ENCODE results near the gene ARL16.

ARL16 gene

DNA sequence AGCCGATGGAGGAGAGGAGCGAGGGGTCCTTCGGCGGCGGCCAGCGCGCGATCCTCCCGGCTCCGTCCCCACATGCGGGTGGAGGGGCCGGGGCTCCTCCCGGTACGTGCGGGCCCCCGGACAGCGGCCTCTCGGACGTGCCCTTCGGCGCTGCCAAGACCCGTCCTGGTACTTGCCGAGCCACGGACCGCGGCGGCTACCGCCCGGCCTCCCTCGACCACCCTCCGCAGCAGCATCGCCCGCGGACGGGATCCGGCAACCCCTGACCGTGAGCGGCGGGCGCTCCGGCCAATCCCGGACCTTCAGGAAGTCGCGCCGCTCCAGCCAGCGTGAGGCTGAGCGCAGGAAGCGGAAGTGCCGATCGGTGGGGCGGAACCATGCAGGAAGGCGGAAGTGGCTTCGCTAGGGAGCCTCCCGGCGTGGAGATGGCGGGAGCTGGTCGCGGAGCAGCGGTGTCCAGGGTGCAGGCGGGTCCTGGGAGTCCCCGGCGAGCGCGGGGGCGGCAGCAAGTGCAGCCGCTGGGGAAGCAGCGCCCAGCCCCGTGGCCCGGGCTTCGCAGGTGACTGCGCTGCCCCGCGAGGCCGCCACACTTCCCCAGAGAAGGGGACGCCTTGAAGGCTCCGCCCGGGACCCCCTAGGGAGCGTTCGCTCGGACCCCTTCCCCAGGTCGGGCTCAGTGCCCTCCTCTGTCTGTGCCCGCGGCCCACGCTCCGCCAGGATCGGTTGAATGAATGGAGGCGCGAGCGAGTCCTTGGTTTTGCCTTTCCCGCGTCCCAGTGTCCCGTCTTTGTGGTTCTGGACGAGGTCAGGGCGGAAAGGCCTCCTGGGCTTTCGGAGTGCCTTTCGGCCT lies 17.0 kb downstream of the ARL16 start, which contains the start of the genes CCDC137 and OXLD1:
CCDC137 (plus strand) TSS at position 396 of the 850 bp plus-strand sequence; CDS start at position 426, 30 bp downstream.
OXLD1 (minus strand) TSS at position 264 of the 850 bp plus-strand sequence; CDS start at position 236, 28 bp downstream.
- DNase-seq (ENCODE audit: low read depth): peak; percentile 79

DNA sequence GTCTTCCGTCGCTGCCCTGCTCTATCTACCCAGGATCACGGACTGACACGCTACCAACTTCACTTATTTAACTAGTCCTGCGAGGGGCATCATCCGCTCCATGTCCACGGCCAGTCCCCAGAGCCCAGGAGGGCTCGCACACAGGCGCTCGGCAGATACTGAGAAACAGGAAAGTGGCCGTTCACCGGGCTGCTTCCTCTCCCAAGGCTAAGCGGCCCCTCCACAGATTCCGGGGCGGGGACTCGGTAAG lies 17.6 kb downstream of the ARL16 start:
- DNase-seq (ENCODE audit: low read depth): no peak

DNA sequence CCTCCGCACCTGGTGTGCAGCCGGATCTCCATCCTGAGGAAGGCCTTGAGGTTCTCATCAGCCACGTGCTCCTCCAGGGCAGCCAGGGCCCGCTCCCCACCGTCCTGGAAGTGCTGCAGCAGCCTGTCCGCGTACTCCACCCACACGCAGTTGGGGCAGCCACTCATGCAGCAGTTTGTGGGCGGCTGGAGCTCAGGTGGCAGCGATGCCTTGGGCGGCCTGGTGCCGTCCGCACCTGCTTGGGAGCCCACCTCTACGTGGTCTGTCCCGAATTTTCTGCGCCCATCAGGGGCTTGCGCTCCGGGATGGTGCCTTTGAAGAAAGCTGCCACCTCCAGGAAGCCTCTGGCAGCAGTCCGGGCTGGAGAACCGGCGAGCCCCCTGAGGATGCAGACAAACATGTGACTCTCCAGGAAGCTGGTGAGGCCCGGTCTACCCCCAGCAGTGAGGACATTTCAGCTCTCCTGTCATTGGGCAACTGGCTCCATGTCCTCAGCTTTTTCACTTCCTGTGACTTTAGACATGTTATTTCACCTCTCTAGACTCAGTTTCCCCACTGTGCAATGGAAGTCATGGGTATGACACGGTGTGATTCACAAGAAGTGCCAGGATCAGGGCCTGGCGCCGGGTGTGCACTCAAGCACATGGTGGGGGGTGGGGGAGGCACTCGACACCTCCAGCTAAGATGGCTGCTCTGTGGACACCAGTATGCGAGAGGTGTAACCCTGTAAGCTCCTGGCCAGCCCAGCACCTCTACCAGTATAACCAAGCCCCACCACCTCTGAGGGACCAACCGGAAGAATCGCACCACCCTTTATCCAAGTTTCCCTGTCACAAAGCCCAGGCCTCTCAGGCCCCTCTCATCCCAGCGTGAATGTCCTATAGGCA lies 18.1 kb downstream of the ARL16 start:
- no peak for DNase-seq (ENCODE audit: low read depth)

DNA sequence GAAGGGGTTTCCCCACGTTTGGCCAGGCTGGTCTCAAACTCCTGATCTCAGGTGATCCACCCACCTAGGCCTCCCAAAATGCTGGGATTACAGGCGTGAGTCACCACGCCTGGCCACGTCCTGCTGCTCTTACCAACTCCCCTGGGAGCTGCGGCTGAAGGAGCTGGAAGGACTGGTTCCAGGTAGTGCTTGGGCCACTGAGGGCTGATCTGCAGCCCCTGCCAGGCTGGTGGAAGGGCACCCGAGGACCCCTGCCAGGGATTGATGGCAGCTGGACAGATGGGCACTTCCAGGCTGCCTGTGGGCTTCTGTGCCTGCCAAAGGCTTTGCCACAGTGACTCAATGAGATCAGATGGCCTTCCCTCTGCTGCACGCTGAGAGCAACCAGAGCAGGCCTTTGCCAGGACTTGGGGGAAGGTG lies 19.5 kb downstream of the ARL16 start:
- no peak for DNase-seq (ENCODE audit: low read depth)

DNA sequence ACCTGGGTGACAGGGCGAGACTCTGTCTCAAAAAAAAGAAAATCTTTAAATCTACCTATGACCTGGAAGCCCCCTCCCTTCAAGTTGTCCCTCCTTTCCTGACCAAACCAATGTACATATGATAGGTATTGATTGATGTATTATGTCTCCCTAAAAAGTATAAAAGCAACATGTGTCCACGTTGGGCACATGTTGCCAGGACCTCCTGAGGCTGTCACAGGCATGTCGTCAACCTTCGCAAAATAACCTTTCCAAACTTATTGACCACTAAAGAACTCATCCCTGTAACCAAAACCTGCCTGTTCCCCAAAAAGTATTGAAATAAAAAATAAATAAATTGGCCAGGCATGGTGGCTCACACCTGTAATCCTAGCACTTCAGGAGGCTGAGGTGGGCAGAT lies 21.6 kb downstream of the ARL16 start:
- DNase-seq (ENCODE audit: low read depth): no peak

DNA sequence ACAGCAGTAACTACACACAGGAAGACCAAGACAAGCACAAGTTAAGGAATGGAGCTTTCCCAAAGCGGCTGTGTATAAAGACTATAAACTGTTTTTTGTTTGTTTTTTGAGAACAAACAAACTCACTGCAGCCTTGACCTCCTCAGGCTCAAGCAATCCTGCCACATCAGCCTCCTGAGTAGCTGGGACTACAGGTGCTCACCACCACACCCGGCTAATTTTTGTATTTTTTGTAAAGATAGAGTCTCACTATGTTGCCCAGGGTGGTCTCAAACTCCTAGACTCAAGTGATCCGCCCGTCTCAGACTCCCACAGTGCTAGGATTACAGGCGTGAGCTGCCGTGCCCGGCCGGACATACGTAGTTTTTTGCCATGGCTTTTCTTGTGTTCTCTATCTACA lies 23.2 kb downstream of the ARL16 start:
- no peak for DNase-seq (ENCODE audit: low read depth)

DNA sequence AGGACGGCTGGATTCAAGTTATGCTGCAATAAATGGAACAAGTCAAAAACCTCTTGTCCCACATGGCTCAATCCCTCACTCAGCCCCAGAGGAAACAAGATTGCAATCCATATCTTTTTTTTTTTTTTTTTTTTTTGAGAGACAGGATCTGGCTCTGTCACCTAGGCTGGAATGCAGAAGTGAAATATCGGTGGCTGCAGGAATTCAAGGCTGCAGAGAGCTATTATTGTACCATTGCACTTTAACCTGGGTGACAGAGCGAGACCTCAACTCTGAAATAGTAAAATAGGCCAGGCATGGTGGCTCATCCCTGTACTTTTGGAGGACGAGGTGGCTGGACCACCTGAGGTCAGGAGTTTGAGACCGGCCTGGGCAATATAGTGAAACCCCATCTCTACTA lies 24.6 kb downstream of the ARL16 start:
- DNase-seq (ENCODE audit: low read depth): no peak

DNA sequence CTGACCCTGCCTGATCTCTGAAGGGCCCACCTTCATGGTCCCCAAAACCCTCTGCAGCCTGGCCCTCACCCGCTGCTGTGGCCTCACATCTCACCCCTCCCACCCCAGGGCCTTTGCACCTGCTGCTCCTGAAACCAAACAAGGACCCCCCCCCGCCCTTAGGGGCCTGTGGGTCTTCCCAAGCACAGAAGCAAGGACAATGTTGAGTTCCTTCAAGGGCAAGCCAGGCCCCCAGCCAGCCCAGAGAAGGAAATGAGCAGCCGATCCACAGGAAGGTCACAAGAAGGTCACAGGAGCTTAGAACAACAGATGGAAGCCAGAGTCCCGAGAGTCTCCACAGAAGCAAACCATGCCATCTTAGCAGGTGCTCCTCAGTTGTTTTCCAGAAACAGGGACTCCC lies 26.8 kb downstream of the ARL16 start:
- DNase-seq (ENCODE audit: low read depth): no peak

DNA sequence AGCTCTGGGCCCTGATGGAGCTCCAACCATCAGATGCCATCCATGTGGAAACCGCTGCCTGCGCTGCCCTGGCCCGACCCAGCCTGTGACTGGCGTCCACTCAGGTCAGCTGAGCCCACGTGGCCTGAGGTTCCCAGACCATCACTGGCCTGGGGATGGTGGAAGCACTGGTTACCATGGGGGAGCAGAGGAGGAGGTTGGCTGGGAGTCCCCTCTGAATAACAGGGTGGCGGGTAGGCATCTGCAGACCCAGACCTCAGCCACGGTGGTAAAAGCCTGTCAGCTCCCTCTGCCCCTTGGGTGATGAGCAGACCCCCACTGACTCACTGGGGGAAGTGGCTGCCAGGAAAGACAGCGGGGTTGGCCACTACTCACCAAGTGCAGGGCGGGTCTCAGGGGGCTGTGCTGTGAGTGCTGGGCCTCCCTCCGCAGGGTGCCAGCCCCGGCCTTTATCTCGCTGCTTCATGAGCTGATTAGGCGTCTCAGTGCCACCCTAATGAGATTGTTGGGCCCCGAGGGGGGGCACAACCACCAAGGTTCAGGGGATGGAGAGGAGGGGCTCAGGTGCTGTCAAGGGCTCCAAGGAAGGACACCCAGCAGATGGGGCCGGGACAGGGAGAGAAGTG lies 27.4 kb downstream of the ARL16 start, which contains the start of gene PDE6G:
PDE6G (minus strand) TSS at position 425 of the 626 bp plus-strand sequence. CDS start 3,237 bp downstream, outside the sequence.
- no peak for DNase-seq (ENCODE audit: low read depth)

DNA sequence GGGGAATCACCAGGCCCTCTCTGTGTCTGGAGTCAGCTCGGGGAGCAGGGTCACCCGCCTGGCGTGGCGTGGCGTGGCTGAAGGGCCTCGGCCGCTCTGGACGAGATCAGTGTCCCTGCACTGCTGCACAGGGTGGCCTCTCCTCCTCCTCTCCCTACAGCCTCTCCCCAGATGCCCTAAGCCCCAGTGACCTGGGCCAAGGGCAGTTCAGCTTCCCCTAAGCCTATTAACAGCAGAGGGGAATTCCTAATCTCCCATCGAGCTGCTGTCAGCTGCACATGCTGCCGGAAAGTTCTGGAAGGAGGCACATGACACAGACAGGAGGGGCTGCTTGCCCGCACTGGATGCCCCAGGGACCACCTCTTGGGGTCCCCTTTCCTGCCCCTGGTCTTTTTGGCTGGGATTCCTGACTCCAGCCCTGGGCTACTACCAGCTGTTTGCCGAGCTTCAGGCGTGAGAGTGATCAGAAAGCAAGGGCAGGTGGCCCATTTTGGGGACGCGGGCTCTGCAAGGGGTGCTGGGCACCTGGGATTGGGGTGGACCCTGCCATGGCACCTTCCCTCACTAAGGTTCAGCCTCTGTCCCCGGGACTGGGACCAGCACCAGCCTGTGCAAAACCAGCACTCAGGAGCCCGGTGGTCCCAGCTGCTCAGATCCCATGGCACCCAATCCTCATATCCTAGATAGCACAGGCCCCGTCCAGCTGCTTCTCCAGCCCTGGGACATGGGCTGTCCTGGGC lies 28.0 kb downstream of the ARL16 start:
- DNase-seq (ENCODE audit: low read depth): no peak

DNA sequence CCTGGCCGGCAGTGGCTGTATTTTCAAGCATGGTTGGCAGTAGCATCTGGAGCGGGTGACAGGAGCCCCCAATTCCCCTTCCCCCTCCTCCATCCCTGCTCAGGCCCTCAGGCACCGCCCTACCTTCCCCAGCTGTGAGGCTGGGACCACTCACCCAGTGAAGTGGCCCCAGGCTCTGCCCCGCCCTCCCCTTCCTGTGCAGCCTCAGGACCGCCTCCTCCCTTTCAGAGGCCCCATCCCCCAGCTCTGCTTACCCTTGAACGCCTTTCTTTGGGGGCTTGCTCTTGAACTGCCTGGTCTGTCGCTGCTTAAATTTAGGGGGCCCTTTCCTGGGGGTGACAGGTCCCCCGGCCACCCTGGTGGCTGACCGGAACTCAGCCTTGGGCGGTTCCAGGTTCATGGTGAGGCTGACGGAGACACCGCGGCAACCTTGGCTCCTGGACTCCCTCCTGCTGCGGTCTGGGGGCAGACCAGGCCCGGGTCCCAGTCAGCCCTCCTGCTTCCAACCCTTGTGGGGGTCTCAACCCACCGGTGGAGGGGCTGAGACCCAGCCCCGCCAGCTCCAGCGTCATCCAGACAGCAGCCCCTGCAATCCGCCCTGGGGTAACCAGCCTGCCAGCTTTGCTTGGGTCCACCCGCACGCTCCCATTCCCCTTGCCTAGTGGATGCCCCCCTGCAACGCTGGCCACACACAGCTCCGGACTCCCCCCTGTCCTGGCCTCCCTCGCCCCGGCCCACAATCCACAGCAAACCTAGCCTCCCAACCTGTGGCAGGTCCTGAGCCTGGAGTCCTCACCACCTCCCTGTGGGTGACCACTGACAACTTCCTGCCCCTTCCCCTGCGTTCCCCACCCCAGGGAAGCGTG lies 30.5 kb downstream of the ARL16 start:
- DNase-seq (ENCODE audit: low read depth): no peak

DNA sequence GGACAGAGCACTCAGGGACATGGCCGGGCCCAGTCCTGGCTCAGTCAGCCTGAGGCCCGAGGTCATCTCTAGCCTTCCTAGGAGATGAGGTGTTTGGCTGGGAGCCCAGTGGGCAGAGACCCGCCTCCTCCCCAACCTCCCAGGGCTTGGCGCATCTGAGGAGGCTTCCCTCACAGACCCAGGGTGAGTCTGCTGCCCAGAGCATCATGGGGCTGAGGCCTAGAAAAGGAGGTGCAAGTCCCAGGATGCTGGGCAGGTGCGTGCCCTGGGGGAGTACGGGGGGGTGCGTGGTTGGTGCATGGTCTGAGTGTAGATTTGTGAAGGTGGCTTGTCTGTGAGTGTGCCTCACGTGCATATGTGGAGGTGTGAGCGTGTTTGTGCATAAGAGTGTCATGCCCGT lies 31.9 kb downstream of the ARL16 start:
- DNase-seq (ENCODE audit: low read depth): no peak

DNA sequence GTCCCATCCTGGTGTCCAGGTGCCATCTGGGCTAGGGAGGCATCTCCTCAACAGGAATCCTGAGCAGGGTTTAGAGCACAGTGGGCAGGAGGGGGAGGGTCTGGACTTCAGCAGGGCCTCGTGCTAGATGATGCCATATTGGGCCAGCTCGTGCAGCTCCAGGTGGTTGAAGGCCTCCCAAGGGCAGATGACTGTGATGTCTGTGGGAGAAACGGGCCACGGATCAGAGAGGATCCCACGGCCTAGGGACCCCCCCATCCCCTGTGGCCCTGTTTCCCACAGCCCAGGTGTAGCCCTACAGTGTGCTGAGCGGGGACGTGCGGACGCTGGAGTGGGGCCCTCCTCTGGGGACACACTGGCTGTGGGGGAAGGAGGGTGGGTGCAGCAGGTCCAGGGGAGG lies 32.6 kb downstream of the ARL16 start:
- DNase-seq (ENCODE audit: low read depth): no peak

DNA sequence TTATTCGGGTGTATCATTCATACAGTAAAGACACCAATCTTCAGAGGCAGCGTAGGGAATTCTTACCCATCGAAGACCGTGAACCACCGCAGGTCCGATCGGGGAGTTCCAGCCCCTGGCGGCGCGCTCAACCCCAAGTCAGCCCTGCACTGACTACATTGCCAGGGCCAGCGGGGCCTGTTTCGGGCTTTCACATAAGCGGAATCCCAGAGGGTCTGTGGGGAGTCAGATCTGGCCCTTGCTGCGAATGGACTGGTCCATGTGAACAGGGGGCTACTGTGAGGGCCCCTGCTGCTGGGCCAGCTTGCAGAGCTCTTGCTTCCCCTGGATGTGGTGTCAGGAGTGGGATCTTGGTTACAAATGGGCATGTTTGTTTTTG lies 34.9 kb downstream of the ARL16 start:
- no peak for DNase-seq (ENCODE audit: low read depth)

DNA sequence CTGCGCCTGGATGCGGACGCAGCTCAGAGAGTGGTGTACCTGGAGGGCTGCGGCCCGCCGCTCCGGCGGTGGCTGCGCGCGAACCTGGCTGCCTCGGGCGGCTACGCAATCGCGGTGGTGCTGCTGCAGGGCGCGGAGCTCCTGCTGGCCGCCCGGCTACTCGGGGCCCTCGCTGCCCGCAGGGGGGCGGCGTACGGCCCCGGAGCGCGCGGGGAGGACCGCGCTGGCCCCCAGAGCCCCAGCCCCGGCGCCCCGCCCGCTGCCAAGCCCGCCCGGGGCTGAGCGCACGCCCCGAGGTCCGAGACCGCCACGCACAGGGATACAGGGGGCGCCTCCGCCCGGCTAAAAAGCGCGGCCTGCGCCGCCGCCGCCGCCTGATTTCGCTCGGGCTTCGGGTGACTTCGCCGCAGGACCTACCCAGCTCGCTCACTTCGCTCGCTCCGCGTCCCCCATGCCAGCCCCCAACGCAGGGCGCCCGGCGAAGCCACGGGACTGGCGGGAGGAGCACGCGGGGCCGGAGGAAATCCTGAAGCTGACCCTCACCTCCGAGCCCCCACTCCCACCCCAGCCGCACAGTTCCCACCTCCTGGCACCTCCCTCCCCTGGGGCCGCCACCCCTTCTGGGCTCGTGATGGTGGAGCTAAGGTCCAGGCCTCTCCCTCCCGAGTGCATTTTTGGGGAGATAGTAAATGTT lies 35.4 kb downstream of the ARL16 start:
- no peak for DNase-seq (ENCODE audit: low read depth)

DNA sequence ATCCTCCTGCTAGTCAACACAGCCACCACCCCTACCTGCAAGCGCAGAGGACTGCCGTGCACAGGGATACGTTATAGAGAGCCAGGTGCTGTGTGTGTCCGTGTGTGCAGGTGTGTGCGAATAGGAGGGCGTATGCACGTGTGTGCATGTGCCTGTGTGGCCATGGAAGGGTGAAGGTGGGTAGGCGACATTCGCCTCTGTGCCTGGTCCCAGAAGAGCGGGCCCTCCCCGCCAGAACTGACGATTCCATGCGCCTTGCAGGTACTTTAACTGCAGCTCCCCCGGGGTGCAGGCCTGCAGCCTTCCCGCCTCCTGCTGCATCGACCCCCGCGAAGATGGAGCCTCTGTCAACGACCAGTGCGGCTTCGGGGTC lies 36.0 kb downstream of the ARL16 start:
- DNase-seq (ENCODE audit: low read depth): no peak

DNA sequence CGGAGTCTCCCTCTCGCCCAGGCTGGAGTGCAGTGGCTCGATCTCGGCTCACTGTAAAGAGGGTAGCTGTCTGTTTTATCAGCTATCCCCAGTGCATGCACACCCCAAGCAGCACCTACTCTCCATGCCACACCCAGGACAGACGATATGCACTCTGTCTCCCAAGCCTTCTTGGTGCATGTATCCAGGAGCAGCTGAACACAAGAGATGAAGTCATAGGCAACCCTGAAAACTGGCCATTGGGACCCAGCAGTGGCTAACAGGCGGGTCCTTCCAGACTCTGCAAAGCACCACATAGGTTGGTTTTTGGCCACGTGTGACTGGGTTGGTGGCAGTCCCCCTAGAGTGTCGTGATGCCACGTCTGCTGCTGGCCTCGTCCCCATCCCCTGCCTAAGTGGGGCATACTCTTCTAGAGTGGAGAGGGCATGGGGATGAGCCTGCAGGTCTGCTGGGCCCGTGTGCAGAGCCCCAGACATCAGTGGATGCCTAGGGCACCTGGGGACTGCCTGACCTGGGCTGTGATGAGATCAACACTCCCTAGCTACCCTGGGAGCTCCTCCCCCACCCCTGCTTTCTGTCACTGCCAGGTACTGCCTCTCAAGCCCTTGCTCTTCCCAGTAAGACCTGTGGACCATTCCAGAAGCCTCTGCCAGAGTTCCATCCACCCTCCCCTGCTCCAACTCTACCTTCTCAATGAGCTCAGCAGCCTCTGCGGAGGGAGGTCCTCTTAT lies 36.6 kb downstream of the ARL16 start:
- DNase-seq (ENCODE audit: low read depth): no peak

DNA sequence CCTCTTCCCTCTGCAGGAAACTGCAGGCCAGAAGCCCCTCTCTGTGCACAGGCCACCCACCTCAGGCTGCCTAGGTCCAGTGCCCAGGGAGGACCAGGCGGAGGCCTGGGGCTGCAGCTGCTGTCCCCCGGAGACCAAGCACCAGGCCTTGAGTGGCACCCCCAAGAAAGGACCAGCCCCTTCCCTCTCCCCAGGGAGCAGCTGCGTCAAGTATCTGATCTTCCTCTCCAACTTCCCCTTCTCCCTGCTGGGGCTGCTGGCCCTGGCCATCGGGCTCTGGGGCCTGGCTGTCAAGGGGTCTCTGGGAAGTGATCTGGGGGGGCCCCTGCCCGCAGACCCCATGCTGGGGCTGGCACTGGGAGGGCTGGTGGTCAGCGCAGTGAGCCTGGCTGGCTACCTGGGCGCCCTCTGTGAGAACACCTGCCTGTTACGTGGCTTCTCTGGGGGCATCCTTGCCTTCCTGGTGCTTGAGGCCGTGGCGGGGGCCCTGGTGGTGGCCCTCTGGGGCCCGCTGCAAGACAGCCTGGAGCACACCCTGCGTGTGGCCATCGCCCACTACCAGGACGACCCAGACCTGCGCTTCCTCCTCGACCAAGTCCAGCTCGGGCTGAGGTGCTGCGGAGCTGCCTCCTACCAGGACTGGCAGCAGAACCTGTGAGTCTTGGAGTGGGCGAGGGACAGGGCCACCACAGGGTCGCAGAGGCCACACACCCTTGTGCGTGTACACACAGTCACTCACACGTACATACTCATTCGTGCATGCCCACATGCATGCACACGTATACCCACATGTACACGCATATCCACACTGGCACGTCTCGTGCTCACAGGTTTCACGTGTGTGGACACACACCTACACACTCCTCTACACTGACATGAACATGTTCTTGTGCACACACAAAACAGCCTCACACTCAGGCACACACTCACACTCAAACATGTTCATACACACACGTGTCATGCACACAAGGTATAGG lies 38.3 kb downstream of the ARL16 start:
- no peak for DNase-seq (ENCODE audit: low read depth)
